ENCODE data around the gene FABP1. TPM values are rescaled to one million over a fixed set of nuclear protein-coding genes. Genes with fewer than 3 reads are reported as not detected.

Gene FABP1
- total and polyA plus RNA-seq, 2 donors (not counting 1 experiment from before 2014, with no cell fraction given), result not detected

DNA sequence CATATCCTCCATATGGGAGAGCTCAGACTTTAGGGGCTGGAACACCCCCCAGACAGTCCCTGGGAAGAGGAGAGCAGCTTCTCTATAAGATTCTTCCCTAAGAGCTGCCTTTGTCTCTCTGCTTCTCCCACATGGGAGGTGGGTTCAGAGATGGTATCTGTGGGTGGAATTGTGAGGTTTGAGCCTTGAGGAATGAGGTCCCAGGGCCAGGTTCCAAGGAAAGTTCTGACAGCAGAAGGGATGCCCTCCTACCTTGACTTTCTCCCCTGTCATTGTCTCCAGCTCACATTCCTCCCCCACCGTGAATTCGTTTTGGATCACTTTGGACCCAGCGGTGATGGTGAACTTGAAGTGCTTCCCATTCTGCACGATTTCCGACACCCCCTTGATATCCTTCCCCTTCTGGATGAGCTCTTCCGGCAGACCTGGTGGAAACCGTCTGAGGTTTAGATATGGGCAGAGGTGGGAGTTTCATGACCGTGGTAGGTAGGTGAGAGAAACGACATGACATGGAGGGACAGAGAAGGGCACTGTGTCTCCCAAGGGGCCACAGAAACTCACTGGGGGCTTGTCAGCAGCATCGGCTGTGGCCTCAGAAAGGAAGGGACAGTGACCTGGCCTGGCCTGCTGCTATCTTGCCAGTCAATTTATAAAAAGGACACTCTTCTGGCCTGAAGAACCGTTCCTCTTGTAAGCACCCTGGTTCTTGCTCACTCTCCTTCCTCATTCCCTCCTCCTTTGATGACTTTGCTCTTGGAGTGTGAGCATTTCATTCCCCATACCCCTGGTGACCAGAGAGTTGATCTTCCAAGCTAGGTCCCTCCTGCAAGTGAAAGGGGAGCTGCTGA is 1.7 kb downstream of the FABP1 start:
- CTCF ChIA-PET, result no interaction called here
- H3K4me2 ChIP-seq (replicated peaks; ENCODE audit: low read depth, low read length, poor library complexity, severe bottlenecking), result no peak overlapping the region
- 95% methylated on average over 8 of the region's 11 CpGs for WGBS (ENCODE audit: insufficient coverage)
- POLR2A ChIA-PET, result no interaction called here
- Mint-ChIP-seq H3K4me1 (no peaks in the 10 kb centered on the region), H3K27ac (no peak overlapping the region), H3K27me3 (peaks cover 29% of the 10 kb centered on the region), H3K9me3 (ENCODE audit: insufficient read depth) (no peaks in the 10 kb centered on the region), H3K4me3 (no peak overlapping the region)
- H3K27me3 ChIP-seq (replicated peaks in 1 of 4; ENCODE audit: control extremely low read depth in 1 of 4, control insufficient read depth in 3 of 4, insufficient read depth in 4 of 4, low read length in 3 of 4), result peaks cover 0 to 8% (median 4%) of the 10 kb centered on the region in 4 experiments
- no peak overlapping the region for H2AFZ ChIP-seq (ENCODE audit: insufficient read depth, low read depth, low read length, poor library complexity, severe bottlenecking)
- TF ChIP-seq EZH2 (IDR thresholded peaks at IDR 0.05; ENCODE audit: borderline replicate concordance, insufficient read depth, low read depth, low read length, poor library complexity, severe bottlenecking) (no peak), CTCF (IDR thresholded peaks at IDR 0.05) (no peak)
- no peak overlapping the region for H3K9ac ChIP-seq (ENCODE audit: low read length)
- H3K27ac ChIP-seq (ENCODE audit: low read length in 2 of 2), result no peak overlapping the region
- intact Hi-C loops (cut with micrococcal nuclease), result no loop called here
- no peak for ATAC-seq (ENCODE audit: low read depth)
- no peaks in the 10 kb centered on the region for H3K36me3 ChIP-seq (replicated peaks in 1 of 2; ENCODE audit: control extremely low read depth in 1 of 2, control insufficient read depth in 1 of 2, extremely low read depth in 1 of 2, insufficient read depth in 2 of 2, low read length in 1 of 2)
- no peaks in the 10 kb centered on the region for H3K4me1 ChIP-seq (ENCODE audit: control insufficient read depth in 2 of 2, insufficient read depth in 2 of 2, low read length in 2 of 2)
- H4K20me1 ChIP-seq (ENCODE audit: control insufficient read depth, insufficient read depth, low read length, poor library complexity, severe bottlenecking), result no peaks in the 10 kb centered on the region
- no peaks in the 10 kb centered on the region for H3K79me2 ChIP-seq (ENCODE audit: control insufficient read depth, insufficient read depth, low read length)
- no peak overlapping the region for H3K4me3 ChIP-seq (ENCODE audit: control extremely low read depth in 1 of 5, extremely low read depth in 1 of 5, insufficient read depth in 1 of 5, low read depth in 2 of 5, low read length in 4 of 5)
- H3K9me3 ChIP-seq (ENCODE audit: control extremely low read depth in 1 of 3, control insufficient read depth in 2 of 3, insufficient read depth in 1 of 3, low read length in 2 of 3), result no peaks in the 10 kb centered on the region
- DNase-seq, result no peak

DNA sequence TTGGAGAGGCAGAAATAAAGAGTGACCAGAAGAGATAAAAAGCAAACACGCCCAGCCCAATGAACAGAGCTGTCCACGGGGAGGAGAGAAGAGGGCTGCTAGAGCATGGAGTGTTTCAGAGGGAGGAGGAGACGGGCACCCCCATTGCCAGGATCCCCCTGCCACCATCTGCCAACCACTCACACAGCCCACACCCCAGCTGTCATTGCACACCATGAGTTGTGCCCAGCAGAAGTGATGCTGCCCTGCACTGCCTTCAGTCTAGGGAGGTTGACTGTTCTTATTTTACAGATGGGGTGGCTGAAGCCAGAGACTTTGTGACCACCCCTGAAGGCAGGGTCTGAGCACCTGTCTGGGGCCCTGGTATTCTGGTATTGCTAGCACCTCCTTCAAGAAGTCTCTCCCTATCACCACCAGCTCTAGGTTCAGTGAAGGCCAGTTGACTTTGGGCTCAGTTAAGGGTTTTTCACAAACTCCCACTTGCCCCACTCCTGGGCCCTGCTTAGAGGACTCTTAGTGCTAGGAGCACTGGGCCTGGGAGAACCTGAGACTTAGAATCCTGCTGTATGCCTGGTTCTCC is 2.4 kb downstream of the FABP1 start:
- DNase-seq (no peak), ATAC-seq (ENCODE audit: low read depth) (no peak)
- Mint-ChIP-seq H3K4me1 (no peaks in the 10 kb centered on the region), H3K27ac (no peak overlapping the region), H3K4me3 (no peak overlapping the region), H3K9me3 (ENCODE audit: insufficient read depth) (no peaks in the 10 kb centered on the region), H3K27me3 (peaks cover 32% of the 10 kb centered on the region)
- Histone ChIP-seq H2AFZ (ENCODE audit: insufficient read depth, low read depth, low read length, poor library complexity, severe bottlenecking) (no peak overlapping the region), H3K4me1 (ENCODE audit: control insufficient read depth in 2 of 2, insufficient read depth in 2 of 2, low read length in 2 of 2) (no peaks in the 10 kb centered on the region), H3K79me2 (ENCODE audit: control insufficient read depth, insufficient read depth, low read length) (no peaks in the 10 kb centered on the region), H3K4me2 (replicated peaks; ENCODE audit: low read depth, low read length, poor library complexity, severe bottlenecking) (no peak overlapping the region), H3K27ac (ENCODE audit: low read length in 2 of 2) (no peak overlapping the region), H3K9ac (ENCODE audit: low read length) (no peak overlapping the region), H3K36me3 (replicated peaks in 1 of 2; ENCODE audit: control extremely low read depth in 1 of 2, control insufficient read depth in 1 of 2, extremely low read depth in 1 of 2, insufficient read depth in 2 of 2, low read length in 1 of 2) (no peaks in the 10 kb centered on the region), H3K4me3 (ENCODE audit: control extremely low read depth in 1 of 5, extremely low read depth in 1 of 5, insufficient read depth in 1 of 5, low read depth in 2 of 5, low read length in 4 of 5) (no peak overlapping the region), H4K20me1 (ENCODE audit: control insufficient read depth, insufficient read depth, low read length, poor library complexity, severe bottlenecking) (no peaks in the 10 kb centered on the region), H3K9me3 (ENCODE audit: control extremely low read depth in 1 of 3, control insufficient read depth in 2 of 3, insufficient read depth in 1 of 3, low read length in 2 of 3) (no peaks in the 10 kb centered on the region), H3K27me3 (replicated peaks in 1 of 4; ENCODE audit: control extremely low read depth in 1 of 4, control insufficient read depth in 3 of 4, insufficient read depth in 4 of 4, low read length in 3 of 4) (peaks cover 0 to 8% (median 4%) of the 10 kb centered on the region in 4 experiments)
- POLR2A ChIA-PET, result no interaction called here
- CTCF ChIA-PET, result no interaction called here
- intact Hi-C loops (cut with micrococcal nuclease), result no loop called here
- WGBS (ENCODE audit: insufficient coverage), result no CpG with 5 or more reads among the region's 3 CpGs
- no peak for TF ChIP-seq CTCF (IDR thresholded peaks at IDR 0.05)
